Astrocyte (in vitro differentiated cells and primary cell): ENCODE results near the gene CDHR1.

Experiments used
- CTCF ChIP-seq: IDR thresholded peaks from 2 replicates; pipeline ENCODE4 v1.5.1; 2011; ENCODE audit warnings: low read depth, mild to moderate bottlenecking, inconsistent platforms, low read length, moderate library complexity; ENCODE audit not compliant: insufficient read depth
- EZH2 ChIP-seq: IDR thresholded peaks from 2 replicates; pipeline ENCODE4 v1.6.1; 2012; ENCODE audit warnings: mild to moderate bottlenecking, low read length, inconsistent platforms; ENCODE audit not compliant: insufficient read depth

- TF ChIP-seq CTCF = no peak
- TF ChIP-seq EZH2 = no peak
Observed at GRCh38 chr10:84244651-84245270, 50.4 kb downstream of the CDHR1 start, which contains the start of gene RGR.
